ENCODE data around the gene ASCL2. TPM values are rescaled to one million over a fixed set of nuclear protein-coding genes. Genes with fewer than 3 reads are reported as not detected.

The ASCL2 gene
- total RNA-seq, 2 experiments from 2014 or later = not detected

DNA sequence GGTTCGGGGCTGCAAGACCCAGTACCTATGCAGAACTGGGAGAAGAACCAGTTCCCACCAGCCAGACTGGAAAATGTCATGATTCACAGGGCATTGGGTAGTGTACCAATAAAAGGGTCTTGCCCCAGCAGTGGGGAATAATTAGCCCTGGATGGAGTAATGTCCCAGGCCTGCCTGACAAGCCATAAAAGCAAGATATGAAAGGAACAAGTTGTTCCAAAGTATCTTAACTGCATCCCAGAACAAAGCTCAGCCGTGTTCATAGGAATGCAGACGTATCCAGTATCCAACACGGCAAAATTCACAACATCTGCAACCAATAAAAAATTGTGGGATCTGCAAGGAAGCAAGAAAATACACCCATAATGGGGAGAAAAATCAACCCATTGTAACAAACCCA, 47.9 kb downstream of the ASCL2 start:
- ATAC-seq (ENCODE audit: poor library complexity) = no peak

DNA sequence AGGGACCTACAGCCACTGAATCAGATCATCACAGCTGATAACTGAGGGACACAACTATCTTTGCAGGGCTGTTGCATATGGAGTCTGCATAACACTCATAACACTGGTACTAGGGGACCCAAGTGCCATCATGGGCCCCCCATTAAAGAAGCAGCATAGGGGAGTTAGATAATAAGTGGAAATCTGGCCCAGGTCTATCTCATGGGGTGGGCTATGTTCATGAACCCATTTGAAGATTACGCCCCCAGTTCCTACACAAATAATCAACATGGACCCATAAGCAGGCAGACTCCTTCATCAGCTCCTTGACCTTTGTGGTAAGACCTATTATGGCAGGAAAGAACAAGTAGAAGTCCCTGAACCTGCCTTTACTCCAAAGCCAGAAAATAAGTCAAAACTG, 48.8 kb downstream of the ASCL2 start:
- intact Hi-C loops (cut with DNase I, micrococcal nuclease) = no loop called here
- H3K36me3 Mint-ChIP-seq (ENCODE audit: low read depth) = peaks cover 4% of the 10 kb centered on the region
- H3K9me3 ChIP-seq (ENCODE audit: control insufficient read depth in 1 of 2, insufficient read depth in 1 of 2, low read length in 2 of 2) = peaks cover 7 to 8% of the 10 kb centered on the region in 2 experiments
- H3K27ac ChIP-seq (ENCODE audit: low read depth in 1 of 2, low read length in 2 of 2) = no peak overlapping the region
- H3K4me3 Mint-ChIP-seq = no peak overlapping the region
- ATAC-seq (ENCODE audit: poor library complexity) = no peak
- H3K27me3 ChIP-seq (ENCODE audit: control insufficient read depth in 1 of 2, insufficient read depth in 2 of 2, low read length in 2 of 2) = peaks cover 8 to 12% of the 10 kb centered on the region in 2 experiments
- ChIA-PET POLR2A (no interaction called here), CTCF (no interaction called here)
- H3K4me1 Mint-ChIP-seq (ENCODE audit: low read depth) = no peaks in the 10 kb centered on the region
- no peak for DNase-seq
- H3K27ac Mint-ChIP-seq = no peak overlapping the region
- H3K27me3 Mint-ChIP-seq = peaks cover 24% of the 10 kb centered on the region
- TF ChIP-seq CTCF (IDR thresholded peaks at IDR 0.05) = no peak
- peaks cover 10% of the 10 kb centered on the region for H3K9me3 Mint-ChIP-seq
- H3K4me1 ChIP-seq (ENCODE audit: insufficient read depth, low read length) = peaks cover 13% of the 10 kb centered on the region
- H3K4me3 ChIP-seq (ENCODE audit: low read length) = no peak overlapping the region
- H3K36me3 ChIP-seq (ENCODE audit: insufficient read depth, low read length) = no peaks in the 10 kb centered on the region

More for the DNA sequence above, 47.9 kb downstream of the ASCL2 start:
- Histone ChIP-seq H3K9me3 (ENCODE audit: control insufficient read depth in 1 of 2, insufficient read depth in 1 of 2, low read length in 2 of 2) (peaks cover 7 to 8% of the 10 kb centered on the region in 2 experiments), H3K36me3 (ENCODE audit: insufficient read depth, low read length) (no peaks in the 10 kb centered on the region), H3K4me3 (ENCODE audit: low read length) (no peak overlapping the region), H3K27ac (ENCODE audit: low read depth in 1 of 2, low read length in 2 of 2) (no peak overlapping the region), H3K4me1 (ENCODE audit: insufficient read depth, low read length) (peaks cover 4% of the 10 kb centered on the region), H3K27me3 (ENCODE audit: control insufficient read depth in 1 of 2, insufficient read depth in 2 of 2, low read length in 2 of 2) (peaks cover 8 to 12% of the 10 kb centered on the region in 2 experiments)
- Mint-ChIP-seq H3K4me3 (no peak overlapping the region), H3K27ac (no peak overlapping the region), H3K36me3 (ENCODE audit: low read depth) (peaks cover 4% of the 10 kb centered on the region), H3K9me3 (peaks cover 10% of the 10 kb centered on the region), H3K27me3 (peaks cover 24% of the 10 kb centered on the region), H3K4me1 (ENCODE audit: low read depth) (no peaks in the 10 kb centered on the region)
- TF ChIP-seq CTCF (IDR thresholded peaks at IDR 0.05) = no peak
- ChIA-PET CTCF (no interaction called here), POLR2A (no interaction called here)
- DNase-seq = no peak
- intact Hi-C loops (cut with DNase I, micrococcal nuclease) = no loop called here

DNA sequence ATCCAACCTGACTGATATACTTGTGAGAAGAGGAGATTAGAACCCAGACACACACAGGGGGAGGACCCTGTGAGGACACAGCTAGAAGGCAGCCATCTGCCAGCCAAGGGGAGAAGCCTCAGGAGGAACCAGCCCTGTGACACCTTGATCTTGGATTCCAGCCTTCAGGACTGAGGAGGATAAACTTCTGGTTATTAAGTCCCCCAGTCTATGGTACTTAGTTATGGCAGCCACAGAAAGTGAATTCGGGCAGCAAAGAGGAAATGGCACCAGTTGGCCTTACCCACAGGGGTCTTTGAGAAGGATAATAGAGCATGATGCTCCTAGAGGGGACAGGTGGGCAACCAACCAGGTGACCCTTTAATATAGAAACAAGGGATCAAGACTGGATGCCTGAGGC, 49.4 kb downstream of the ASCL2 start:
- Mint-ChIP-seq H3K36me3 (ENCODE audit: low read depth) (peaks cover 4% of the 10 kb centered on the region), H3K27ac (no peak overlapping the region), H3K4me1 (ENCODE audit: low read depth) (no peaks in the 10 kb centered on the region), H3K27me3 (peaks cover 24% of the 10 kb centered on the region), H3K4me3 (no peak overlapping the region), H3K9me3 (peaks cover 10% of the 10 kb centered on the region)
- no peak for ATAC-seq (ENCODE audit: poor library complexity)
- Histone ChIP-seq H3K36me3 (ENCODE audit: insufficient read depth, low read length) (no peaks in the 10 kb centered on the region), H3K4me1 (ENCODE audit: insufficient read depth, low read length) (peaks cover 18% of the 10 kb centered on the region), H3K27ac (ENCODE audit: low read depth in 1 of 2, low read length in 2 of 2) (no peak overlapping the region), H3K27me3 (ENCODE audit: control insufficient read depth in 1 of 2, insufficient read depth in 2 of 2, low read length in 2 of 2) (peaks cover 8 to 12% of the 10 kb centered on the region in 2 experiments), H3K9me3 (ENCODE audit: control insufficient read depth in 1 of 2, insufficient read depth in 1 of 2, low read length in 2 of 2) (peaks cover 7 to 8% of the 10 kb centered on the region in 2 experiments), H3K4me3 (ENCODE audit: low read length) (no peak overlapping the region)
- intact Hi-C loops (cut with DNase I, micrococcal nuclease) = no loop called here
- no peak for TF ChIP-seq CTCF (IDR thresholded peaks at IDR 0.05)
- ChIA-PET POLR2A (no interaction called here), CTCF (no interaction called here)
- no peak for DNase-seq

All from CD4-positive, alpha-beta T cell (primary cell).